Activated CD8-positive, alpha-beta memory T cell treated with anti-CD3 and anti-CD28 coated beads, Interleukin-2, amount 50 U/mL, for 1 hour (primary cell): ENCODE data around the gene WNT1.

ENCODE experiments used
- DNase-seq: peaks from one replicate; pipeline ENCODE4 v3.0.0-alpha.2; 2020; ENCODE audit errors: extremely low read depth

Gene WNT1

DNA sequence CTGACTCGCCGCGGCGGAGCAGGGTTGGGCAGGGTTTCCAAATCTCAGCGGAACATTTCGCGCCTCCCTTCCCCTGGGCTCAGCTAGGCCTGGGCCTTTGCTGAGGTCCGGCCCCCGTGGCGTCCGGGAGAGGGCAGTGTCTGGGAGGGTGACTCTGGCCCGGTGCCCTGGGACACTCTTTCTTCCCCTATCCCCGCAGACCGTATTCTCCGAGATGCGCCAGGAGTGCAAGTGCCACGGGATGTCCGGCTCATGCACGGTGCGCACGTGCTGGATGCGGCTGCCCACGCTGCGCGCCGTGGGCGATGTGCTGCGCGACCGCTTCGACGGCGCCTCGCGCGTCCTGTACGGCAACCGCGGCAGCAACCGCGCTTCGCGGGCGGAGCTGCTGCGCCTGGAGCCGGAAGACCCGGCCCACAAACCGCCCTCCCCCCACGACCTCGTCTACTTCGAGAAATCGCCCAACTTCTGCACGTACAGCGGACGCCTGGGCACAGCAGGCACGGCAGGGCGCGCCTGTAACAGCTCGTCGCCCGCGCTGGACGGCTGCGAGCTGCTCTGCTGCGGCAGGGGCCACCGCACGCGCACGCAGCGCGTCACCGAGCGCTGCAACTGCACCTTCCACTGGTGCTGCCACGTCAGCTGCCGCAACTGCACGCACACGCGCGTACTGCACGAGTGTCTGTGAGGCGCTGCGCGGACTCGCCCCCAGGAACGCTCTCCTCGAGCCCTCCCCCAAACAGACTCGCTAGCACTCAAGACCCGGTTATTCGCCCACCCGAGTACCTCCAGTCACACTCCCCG is 3.0 kb downstream of the WNT1 start:
- no peak for DNase-seq

DNA sequence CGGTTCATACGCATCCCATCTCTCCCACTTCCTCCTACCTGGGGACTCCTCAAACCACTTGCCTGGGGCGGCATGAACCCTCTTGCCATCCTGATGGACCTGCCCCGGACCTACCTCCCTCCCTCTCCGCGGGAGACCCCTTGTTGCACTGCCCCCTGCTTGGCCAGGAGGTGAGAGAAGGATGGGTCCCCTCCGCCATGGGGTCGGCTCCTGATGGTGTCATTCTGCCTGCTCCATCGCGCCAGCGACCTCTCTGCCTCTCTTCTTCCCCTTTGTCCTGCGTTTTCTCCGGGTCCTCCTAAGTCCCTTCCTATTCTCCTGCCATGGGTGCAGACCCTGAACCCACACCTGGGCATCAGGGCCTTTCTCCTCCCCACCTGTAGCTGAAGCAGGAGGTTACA is 3.6 kb downstream of the WNT1 start:
- no peak for DNase-seq

DNA sequence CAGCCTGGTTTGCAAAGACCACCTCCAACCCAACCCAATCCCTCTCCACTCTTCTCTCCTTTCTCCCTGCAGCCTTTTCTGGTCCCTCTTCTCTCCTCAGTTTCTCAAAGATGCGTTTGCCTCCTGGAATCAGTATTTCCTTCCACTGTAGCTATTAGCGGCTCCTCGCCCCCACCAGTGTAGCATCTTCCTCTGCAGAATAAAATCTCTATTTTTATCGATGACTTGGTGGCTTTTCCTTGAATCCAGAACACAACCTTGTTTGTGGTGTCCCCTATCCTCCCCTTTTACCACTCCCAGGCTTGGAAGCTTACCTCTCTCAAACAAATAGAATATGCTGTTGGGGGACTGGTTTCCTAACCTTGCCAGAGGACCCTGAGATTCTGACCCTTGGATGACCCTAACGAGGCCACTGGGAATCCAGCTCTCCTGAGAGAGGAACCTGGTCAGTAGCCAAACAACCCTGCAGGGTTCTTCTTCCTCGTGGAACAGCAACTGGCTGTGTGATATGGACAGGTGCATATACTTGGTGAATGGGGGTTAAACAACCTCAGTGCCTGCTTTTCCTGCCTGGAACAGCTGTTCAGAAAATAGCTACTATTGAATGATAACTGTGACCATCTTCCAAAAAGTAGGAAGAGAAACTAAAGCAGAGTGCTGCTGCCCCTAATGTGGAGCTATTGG is 4.4 kb downstream of the WNT1 start:
- no peak for DNase-seq

DNA sequence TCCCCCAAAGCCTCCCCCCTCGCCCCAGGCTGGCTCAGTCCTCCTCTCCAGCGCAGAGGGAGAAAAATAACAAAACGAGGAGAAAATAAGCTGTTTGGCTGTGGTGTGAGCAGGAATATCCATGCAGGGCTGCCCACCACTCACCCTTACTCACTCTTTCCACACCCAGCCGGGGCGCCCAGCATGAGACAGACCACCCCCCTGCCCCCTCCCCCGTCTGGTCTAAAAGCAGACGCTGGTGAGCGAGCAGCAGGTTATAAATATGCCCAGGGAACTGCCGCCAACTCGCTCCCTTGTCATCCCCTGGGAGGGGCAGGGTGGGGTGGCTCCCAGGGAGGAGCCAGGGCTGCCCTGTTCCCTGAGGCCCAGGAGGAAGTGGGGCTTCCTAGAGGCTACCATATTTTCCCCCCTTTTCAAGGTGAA is 7.4 kb downstream of the WNT1 start:
- DNase-seq = no peak

GRCh38 chr12:48985901-48986300 is 7.8 kb downstream of the WNT1 start:
- no peak for DNase-seq

GRCh38 chr12:48986720-48987291 is 8.7 kb downstream of the WNT1 start:
- DNase-seq = no peak

DNA sequence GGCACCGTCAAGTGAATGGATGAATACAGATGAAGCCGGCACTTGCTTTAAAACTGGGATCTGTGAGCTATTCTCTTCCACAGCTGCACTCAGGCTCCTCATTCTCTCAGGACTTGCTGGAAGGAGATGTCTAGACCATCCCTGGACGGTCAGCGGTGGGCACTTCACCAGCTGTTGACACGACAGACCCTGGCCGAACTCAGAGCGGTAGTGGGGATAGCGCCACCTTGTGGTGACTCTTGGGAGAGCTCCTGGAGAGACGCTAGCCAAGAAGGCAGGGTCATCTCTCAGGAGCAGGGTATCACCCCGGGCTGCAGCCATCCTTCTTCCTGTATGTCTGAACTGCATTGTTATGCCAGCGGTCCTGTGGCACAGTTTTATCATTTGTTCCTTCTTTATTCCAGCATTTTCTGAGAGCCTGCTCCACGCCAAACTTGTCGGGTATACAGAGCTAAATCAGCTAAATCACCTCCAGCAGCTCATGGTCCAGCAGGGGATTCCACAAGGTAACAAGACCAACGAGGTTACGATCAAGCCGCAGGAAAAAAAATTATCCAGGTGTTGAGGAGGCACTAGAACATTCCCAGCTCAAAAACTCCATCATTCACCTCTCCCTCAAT is 10.0 kb downstream of the WNT1 start:
- no peak for DNase-seq

DNA sequence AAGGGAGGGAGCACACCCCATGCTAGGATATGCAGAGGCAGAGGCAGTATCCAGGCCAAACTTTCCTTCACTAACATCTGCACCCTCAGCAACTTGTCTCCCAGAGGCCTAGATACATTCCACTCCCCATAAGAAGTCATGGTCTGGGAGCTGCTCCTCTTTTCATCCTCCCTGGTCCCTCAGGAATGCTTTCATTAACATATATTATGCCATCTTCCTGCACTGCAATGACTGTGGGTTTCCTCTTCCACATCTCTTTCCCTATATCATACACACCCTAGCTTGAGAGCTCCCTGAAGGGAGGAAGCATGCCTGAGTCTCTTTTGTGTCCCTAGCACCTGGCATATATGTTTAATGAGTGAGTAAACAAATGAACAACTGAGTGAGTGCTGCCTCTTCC is 12.4 kb downstream of the WNT1 start:
- no peak for DNase-seq

DNA sequence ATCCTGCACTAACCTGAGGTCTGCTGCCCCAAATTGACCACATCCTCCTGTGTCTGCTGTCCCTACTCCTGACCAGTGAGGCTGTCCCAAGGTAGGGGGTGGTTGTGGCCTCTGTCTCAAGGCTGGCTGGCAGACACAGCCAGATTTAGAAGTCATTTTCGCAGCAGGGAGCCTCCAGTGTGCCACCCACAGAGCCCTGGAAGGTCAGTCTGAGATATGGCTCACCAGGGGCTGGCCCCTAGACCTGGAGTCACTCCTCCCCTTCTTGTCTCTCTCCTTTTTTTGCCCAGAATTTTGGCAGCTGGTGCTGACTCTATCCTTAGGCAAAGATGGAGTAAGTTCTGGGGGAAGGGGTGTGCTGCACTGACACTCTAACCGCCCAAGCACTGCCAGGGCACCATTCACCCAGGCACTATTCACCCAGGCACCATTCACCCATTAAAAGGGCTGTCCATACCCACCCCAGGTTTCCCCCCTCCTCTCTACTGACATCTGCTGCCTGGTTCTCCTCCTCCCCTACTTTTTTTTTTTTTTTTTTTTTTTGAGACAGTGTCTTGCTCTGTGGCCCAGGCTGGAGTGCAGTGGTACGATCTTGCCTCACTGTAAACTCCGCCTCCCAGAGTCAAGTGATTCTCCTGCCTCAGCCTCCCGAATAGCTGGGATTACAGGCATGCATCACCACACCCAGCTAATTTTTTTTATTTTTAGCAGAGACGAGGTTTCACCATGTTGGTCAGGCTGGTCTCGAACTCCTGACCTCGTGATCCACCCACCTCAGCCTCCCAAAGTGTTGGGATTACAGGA is 13.3 kb downstream of the WNT1 start:
- DNase-seq = no peak

DNA sequence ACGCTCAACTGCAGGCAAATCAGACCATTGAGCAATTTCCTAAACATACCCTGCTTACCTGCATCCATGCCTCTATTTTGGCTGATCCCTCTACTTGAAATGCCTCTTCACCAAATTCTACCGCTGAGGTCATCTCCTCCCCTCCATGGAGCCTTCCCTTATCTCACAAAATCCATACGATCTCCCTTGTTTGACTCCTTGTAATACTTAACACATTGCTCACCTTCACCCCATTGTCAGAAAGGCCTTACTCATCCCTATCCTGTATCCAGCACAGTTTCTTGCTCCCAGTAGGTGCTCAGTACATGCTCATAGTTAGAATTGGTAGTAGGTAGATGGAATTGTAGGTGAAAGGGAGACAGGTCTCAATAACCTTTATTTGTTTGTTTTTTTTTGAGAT is 15.7 kb downstream of the WNT1 start:
- DNase-seq = no peak

DNA sequence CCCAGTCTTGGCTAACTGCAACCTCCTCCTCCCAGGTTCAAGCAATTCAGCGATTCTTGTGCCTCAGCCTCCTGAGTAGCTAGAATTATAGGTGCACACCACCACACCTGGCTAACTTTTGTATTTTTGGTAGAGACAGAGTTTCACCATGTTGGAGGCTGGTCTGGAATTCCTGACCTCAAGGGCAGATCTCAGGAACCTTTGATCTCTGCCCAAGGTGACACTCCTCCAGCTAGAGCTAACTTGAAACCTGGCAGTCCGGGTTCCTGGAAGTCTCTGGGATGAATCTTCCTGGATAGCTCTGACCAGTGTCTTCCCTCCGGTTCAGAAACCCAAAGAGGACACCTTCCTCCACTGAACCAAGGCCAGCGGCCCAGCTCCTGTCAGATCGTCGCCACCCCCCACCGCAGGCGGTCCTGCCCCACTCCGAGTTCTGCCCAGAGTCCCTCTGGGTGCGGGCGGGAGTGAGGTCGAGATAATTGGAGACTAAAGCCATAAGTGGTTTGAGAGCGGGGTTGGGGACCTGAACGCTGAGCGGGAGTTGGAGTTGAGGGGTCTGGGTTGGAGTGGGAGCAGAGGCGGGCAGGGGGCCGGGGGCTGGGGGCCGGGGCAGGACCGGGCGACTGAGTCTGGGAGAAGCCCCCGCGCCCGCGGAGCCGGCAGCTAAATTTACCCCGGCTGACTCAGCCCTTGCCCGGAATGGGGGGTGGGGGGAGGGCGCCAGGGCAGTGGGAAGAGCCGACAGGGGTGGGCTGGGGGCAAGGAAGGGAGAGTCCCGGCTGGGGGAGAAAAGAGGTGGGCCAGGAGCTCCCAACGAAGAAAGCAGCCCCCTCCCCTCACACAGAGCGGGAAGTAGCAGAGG is 16.3 kb downstream of the WNT1 start:
- DNase-seq = no peak

DNA sequence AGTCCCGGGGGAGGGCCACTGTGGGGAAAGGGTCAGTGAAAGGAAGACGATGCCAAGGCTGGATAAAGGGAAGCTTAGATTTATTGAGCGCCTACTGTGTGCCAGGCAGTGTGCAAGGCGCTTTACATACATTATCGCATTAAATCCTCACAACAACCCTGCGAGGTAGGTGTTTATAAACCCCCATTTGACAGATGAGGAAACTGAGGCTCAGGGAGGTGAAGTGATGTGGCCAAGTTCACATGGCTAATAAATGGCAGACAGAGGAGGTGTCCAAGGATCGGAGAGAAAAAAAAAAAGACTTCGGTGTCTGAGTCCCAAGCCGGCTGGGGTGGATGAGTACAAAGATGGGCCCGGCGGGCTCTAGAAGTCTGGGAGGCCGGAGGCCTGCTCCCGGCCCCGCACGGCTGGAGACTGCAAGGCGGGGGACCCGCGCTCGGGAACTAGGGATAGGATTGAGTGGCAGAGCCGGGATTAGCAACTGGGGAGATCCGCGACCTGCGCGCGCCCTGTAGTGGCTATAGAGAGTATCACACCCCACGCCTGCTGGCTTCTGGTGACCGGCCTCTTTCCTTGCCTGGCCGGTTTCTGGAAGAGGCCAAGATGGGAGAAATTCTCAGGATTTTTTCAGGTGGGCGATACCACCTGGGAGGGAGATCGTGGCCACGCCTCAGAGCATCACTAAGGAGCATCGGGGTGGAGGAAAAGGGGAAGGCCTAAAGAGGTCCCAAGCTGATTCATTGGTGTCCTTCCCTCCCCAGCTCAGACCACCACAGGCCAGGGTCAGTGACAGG is 17.2 kb downstream of the WNT1 start:
- DNase-seq = no peak

DNA sequence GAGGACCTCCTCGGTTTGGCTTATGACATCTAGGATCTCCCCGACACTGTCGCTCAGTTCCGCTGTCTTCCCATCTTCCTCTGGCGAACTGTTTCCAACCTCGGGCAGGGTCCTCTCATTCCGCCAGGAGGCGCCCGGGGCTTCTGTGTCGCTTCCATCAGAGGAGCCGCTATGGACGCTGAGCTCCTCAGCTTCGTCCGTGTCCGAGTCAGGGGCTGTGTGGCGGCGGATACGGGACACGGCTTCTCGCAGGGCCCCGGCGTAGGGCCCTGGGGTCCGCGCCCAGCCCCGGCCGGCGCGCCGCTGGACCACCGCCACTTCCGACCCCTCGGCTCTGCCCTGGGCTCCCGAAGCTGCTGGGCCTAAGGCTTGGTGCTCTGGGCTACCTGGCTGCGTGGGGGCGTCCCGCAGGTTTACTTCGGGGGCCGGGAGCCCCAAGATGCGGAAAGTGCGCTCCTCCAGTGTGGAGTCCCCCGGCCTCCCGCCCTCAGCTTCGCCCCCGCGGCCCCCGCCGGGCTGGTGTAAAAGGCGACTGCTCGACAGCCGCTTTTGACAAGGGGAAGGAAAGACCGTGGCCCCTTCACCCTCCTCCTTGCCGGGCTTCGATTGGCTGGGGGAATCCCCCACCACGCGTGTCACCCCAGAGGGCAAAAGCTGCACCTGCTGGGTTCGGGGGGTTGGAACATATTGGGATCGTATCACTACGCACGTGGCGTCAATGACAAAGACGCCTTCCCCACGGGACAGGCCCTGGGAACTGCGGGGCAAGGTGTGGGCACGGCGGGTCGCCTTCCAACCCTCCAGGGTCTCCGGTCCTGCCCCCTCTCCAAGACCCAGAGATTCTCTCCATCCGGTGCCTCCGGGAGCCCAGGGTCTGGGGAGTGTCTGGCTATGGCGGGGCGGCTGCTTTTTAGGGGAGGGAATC is 18.9 kb downstream of the WNT1 start:
- DNase-seq = no peak

DNA sequence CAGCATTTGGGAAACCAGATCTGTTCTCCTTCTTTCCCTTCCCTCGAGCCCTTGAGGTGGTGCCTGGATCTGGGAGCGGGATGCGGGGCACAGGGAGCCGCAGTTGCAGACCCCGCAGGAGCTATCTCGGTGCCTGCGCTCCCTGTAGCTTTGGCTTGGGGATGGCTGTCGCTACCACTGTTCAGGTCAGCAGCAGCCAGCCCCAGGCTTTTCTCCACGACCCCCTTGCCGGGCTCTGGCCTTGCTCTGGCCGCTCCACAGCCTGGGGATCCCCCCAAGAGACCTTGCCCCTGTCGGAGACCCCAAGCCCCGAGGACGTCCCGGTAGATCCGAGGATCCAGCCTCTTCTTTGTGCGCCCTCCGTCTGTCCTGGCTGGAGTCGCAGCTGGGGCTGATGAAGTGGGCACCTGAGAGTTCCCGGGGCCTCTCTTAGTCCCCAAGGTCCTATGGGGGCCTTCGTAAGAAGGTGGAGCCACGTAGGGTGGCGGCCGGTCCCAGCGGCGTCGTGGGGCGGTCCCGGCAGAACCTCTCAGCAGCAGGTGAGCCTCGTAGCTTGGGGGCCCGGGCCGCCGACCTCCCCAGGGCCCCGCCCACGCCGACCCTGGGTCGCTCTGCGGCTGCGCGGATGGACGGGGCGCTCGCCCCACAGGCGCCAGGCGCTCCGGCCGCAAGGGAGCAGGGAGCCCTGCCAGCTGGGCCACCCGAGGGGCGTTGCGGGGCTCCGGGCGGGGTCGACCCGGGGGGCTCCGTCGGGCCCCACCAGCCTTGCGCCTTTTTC is 19.8 kb downstream of the WNT1 start:
- DNase-seq = no peak

DNA sequence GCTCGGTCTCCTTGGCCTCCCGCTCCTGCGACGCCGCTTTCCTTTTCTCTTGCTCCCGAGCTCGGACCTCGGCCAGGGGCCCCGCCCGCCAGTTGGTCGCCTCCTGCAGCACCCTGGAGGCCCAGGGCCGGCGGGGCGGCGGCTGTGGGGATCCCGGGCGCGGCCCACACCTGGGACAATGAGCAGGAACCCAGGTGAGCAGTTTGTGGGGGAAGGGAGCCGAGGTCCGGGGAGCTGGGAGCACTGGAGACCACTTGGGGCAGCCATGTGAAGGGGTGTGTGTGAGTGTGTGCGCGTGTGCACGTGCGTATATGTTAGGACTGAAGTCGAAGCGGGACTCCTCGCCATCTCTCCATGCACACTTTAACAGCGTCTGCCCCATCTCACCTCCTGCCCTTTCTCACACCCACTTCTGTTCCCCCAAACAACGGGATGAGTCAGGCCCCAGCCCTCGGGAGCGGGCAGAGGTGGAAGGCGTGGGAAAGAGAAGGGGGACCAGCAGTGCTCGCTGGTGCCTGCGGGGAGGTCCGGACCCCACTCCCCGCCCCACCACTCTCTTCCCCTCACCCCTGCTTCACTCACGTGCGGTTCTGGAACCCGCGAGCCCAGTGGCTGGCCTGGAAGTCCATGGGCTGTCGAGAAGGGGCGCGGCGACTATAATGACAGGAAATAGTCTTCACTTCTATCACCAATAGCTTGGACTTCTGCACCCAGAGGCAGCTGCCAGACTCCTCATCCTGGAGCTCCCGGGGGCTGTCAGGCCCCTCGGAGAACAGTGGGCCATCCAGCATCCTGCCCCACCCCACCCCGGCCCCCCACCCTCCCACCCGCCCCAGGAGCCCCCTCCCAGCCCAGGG is 20.6 kb downstream of the WNT1 start:
- DNase-seq = no peak

DNA sequence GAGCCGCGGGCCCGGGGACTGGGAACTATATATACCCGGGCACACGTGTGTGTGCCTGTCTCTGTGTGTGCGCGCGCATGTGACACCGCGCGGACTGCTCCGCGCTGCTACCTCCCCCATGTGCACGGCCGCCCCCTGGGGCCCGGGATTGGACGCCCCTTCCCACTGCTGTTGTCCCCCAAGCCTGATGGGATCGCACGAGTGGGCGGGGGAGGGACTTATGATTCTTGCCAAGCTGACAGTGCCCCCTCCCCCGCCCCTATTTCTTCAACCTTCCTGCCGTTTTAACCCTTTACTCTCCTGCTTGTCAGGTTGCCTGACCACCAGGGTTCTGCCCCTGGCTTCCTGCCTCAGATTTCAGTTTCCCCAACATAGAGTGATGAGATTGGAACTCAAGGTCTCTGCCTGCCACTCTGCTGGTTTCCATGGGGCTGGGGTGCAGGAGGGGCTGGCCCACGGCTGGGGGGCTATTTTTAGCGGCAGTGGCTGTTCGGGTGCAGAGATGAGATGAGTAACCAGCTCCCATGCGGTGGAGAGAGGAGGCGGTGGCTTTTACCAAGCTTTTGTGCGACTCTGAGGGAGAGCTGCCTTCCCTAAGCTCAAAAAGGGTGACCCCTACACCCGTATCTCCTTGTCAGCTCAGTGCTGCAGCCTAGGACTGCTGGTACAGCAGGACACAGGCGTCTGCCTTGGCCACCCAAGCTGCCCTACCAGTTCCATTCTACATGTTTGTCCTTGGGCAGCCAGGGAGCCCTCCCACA is 21.4 kb downstream of the WNT1 start, which contains the start of gene DDN:
DDN (minus strand) TSS at position 5 of the 761 bp plus-strand sequence. CDS start 88 bp downstream, outside the sequence.
- no peak for DNase-seq
